Measurements from ENCODE around the gene NEURL1B. TPM values are rescaled to one million over a fixed set of nuclear protein-coding genes. Genes with fewer than 3 reads are reported as not detected.
A peak's percentile ranks its signal among the peaks of the same experiment; 100 is the strongest.

Gene NEURL1B
- polyA plus RNA-seq, 6 donors from 2014 or later: not detected

DNA sequence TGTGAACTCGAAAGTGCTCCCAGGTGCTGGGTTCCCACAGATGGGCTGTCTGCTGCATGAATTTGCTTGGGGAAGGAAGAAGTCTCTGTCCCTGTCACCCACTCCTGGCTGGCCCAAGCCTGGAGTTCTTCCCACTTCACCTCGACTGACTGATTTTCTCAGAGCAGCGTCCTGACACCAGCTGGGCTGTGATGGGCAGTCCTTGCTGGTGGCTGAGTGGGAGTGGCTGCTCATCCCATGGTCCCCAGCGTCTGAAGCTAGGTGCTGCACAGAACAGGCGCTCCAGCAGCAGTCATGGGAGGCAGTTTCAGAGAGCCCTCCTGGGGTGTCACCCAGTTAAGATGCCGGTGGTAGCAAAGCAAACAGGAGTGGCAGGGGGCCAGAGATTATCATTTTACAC lies 10.1 kb upstream of the NEURL1B start:
- DNase-seq (no peak), ATAC-seq (ENCODE audit: low read depth in 2 of 2) (no peak)
- H3K4me3 Mint-ChIP-seq: no peak overlapping the region
- H3K9me3 Mint-ChIP-seq: peaks cover 0 to 4% (median 0%) of the 10 kb centered on the region in 7 donors
- H3K27me3 Mint-ChIP-seq: peaks cover 0 to 6% (median 0%) of the 10 kb centered on the region in 3 donors
- H3K27ac Mint-ChIP-seq: no peak overlapping the region
- no peaks in the 10 kb centered on the region for H3K4me1 Mint-ChIP-seq
- no peaks in the 10 kb centered on the region for H3K36me3 Mint-ChIP-seq

DNA sequence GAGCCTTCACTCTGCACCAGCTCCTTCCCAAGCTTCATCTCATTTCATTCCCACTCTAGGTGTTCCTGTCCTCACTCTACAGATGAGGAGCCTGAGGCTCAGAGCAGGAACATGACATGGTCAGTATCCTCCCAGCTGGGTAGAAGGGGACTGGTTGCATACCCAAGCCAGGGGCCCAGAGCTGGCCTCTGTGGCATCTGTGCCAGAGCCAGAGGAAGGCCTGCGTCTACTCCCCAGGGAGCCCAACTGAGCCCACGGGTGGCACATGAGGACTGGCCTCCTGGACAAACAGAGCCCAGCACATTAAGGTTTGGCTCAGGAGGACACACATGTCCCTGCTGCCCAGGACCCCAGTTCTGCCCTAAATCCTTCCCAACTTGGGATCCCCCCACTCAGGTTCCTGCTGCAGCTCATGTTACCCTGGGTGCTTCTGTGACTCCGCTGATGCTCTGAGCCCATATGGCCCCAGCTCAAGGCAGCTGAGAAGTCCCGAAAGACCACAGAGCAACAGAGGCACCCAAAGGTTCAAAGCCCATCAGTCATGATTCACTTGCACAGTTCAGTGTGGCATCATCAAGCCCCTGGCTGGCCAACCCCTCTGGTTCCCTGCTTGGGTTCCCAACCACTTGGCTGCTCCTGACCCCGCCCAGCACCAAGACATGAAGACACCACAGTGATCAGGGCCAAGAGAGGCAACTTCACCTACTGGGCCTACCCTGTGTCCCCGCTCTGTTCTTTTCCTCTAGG lies 8.5 kb upstream of the NEURL1B start:
- no peaks in the 10 kb centered on the region for H3K36me3 Mint-ChIP-seq
- H3K4me1 Mint-ChIP-seq: no peaks in the 10 kb centered on the region
- peaks cover 0 to 2% (median 0%) of the 10 kb centered on the region in 7 donors for H3K9me3 Mint-ChIP-seq
- peaks cover 0 to 6% (median 4%) of the 10 kb centered on the region in 3 donors for H3K27me3 Mint-ChIP-seq
- no peak for DNase-seq
- H3K27ac Mint-ChIP-seq: peak overlapping the region in 1 of 6 donors; percentile 34
- no peak for ATAC-seq (ENCODE audit: low read depth in 2 of 2)
- no peak overlapping the region for H3K4me3 Mint-ChIP-seq

DNA sequence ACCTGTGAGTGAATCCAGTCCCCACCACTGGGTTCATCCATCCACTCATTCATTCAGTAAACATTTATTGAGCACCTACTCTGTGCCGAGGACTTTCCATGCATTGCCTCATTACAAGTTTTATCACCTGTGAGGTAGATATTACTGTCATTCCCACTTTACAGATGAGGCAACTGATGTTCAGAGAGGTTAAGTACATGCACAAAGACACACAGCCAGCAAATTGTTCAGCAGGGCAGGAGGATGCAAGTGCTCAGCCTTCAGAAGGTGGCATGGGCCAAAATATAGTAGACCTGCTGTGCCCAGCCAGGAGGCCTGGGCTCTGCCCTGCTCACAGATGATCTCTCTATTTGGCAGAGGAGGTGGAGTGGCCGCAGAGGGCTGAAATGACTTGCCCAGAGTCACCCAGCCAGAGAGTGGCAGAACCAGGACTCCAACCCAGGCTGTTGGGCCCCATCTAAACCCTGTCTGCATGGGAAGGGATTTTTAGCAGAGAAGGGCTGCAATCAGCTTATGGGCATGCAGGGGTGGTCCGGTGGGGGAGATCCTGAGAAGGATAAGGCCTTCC lies 7.6 kb upstream of the NEURL1B start:
- no peak for ATAC-seq (ENCODE audit: low read depth in 2 of 2)
- Mint-ChIP-seq H3K36me3 (no peaks in the 10 kb centered on the region), H3K27me3 (peaks cover 5 to 12% (median 6%) of the 10 kb centered on the region in 3 donors)

DNA sequence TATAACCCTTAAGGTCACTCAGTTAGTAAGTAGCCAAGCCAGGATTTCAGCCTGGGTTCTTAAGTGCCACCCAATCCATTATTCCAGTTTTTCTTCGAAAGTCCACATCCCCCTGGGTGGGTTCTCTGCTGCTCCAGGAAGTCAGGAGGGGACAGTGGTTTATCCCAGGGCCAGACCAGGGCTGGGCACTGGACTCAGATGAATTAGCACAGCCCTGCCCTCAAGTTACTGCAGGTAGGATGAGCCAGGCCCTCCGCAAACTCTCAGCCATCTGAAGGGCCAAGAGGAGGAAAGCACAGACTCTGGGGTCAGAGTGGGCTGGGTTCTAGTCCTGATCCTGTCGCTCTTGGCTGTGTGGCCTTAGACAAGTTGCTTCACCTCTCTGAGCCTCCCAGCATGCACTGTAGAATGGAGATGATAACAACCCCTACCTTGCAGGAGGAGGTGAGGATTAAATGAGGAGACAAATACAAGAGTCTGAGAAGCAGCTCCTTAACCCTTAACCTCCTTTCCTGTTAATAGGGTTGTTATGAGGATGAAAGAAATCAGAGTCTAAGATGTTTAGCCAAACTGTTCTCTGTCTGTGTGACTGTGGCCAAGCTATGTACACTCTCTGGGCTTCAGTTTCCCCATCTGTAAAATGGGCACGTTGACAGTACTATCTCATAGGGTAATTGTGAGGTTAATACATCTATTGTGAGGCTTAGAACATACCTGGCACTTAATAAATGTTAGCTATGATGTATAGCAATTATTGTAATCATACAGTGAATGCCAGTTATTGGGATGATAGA lies 6.8 kb upstream of the NEURL1B start:
- DNase-seq (no peak), ATAC-seq (ENCODE audit: low read depth in 2 of 2) (no peak)
- Mint-ChIP-seq H3K4me3 (no peak overlapping the region), H3K27ac (no peak overlapping the region), H3K36me3 (no peaks in the 10 kb centered on the region), H3K4me1 (no peaks in the 10 kb centered on the region), H3K9me3 (peaks cover 0 to 6% (median 0%) of the 10 kb centered on the region in 7 donors), H3K27me3 (peaks cover 6 to 14% (median 8%) of the 10 kb centered on the region in 3 donors)

More for the DNA sequence above, 7.6 kb upstream of the NEURL1B start:
- no peak for DNase-seq
- Mint-ChIP-seq H3K27ac (no peak overlapping the region), H3K4me1 (no peaks in the 10 kb centered on the region), H3K4me3 (no peak overlapping the region), H3K9me3 (peaks cover 0 to 6% (median 0%) of the 10 kb centered on the region in 7 donors)

DNA sequence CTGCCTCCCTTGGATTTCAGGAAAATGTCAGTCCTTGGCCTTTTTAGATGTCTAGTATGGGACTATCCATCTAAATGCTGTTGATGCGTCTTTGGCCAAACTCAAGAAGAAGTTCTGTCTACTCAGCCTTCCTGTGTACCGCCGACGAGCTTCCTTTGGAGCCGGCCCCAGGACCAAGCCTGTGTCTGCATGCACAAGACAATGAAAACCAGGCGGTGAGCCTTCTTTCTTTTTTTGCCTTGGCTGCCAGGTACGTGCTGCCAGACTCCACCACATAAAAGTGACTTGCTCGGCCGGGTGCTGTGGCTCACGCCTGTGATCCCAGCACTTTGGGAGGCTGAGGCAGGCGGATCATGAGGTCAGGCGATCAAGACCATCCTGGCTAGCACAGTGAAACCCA lies 6.0 kb upstream of the NEURL1B start:
- Mint-ChIP-seq H3K4me3 (no peak overlapping the region), H3K27me3 (peaks cover 12 to 21% (median 14%) of the 10 kb centered on the region in 3 donors), H3K9me3 (peaks cover 0 to 6% (median 0%) of the 10 kb centered on the region in 7 donors)

DNA sequence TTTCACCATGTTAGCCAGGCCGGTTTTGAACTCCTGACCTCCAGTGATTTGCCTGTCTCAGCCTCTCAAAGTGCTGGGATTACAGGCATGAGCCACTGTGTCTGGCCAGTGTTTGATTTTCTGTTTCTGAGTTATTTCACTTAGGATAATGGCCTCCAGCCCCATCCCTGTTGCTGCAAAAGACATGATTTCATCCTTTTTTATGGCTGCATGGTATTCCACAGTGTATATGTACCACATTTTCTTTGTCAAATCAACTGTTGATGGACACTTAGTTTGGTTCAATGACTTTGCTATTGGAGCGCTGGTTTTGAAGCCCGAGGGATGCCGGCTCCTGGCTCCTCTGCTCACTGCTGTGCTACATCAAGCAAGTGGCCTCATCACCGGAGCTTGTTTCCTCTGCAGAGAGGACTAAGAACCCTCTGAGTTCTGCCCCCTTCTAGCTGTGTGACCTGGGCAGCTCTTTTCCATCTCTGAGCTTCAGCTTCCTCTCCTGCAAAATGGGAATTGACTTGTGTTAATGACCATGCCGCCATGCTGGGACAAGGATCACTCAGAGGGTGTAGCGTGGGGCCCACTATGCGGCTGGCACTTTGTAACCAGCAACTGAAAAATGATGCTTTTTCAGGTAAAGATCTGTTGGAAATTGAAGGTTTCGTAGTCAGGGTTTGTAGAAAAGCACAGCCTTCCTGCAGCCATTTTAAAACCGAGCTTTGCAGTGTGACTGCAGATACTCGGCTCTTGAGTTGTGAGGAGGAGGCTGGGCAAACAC lies 4.6 kb upstream of the NEURL1B start:
- peaks cover 10 to 28% (median 21%) of the 10 kb centered on the region in 3 donors for H3K27me3 Mint-ChIP-seq
- ATAC-seq (ENCODE audit: low read depth in 2 of 2) (no peak), DNase-seq (no peak)
- H3K9me3 Mint-ChIP-seq: peaks cover 0 to 6% (median 0%) of the 10 kb centered on the region in 7 donors
- H3K4me1 Mint-ChIP-seq: peaks cover 6 to 8% (median 7%) of the 10 kb centered on the region in 3 donors
- H3K27ac Mint-ChIP-seq: no peak overlapping the region
- H3K4me3 Mint-ChIP-seq: peak overlapping the region in 2 of 8 donors; percentile 10 to 41
- no peaks in the 10 kb centered on the region for H3K36me3 Mint-ChIP-seq

More for the DNA sequence above, 6.0 kb upstream of the NEURL1B start:
- DNase-seq (no peak), ATAC-seq (ENCODE audit: low read depth in 2 of 2) (no peak)
- H3K36me3 Mint-ChIP-seq: no peaks in the 10 kb centered on the region
- H3K4me1 Mint-ChIP-seq: peaks cover 0 to 3% (median 0%) of the 10 kb centered on the region in 3 donors
- peak overlapping the region in 1 of 6 donors; percentile 39 for H3K27ac Mint-ChIP-seq

DNA sequence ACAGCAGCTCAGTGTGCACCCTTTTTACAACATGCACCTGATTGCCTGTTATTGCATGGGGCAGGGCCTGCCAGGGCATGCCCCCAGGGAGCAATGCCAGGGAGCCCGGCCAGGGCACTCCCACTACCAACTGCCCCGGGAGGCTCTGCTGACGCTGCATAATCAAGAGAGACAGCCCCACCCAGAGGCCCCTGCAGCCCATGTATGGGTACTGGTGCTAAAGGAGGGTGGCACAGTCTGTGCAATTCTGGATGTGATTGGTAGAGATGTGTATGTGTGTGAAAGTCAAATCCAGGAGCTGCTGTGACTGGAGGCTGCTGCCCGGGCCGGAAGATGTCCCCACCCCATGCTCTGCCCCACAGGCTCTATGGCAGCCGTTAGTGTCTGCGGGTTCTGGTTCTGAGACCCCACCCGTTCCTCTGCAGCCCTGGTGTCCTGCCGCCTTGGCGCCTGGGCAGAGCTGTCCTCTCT lies 3.9 kb upstream of the NEURL1B start:
- H3K9me3 Mint-ChIP-seq: peaks cover 0 to 6% (median 0%) of the 10 kb centered on the region in 7 donors
- H3K27me3 Mint-ChIP-seq: peaks cover 13 to 32% (median 25%) of the 10 kb centered on the region in 3 donors
- no peak overlapping the region for H3K4me3 Mint-ChIP-seq
- no peaks in the 10 kb centered on the region for H3K36me3 Mint-ChIP-seq
- DNase-seq: no peak
- H3K4me1 Mint-ChIP-seq: peaks cover 6 to 10% (median 7%) of the 10 kb centered on the region in 3 donors
- H3K27ac Mint-ChIP-seq: no peak overlapping the region
- ATAC-seq (ENCODE audit: low read depth in 2 of 2): no peak

DNA sequence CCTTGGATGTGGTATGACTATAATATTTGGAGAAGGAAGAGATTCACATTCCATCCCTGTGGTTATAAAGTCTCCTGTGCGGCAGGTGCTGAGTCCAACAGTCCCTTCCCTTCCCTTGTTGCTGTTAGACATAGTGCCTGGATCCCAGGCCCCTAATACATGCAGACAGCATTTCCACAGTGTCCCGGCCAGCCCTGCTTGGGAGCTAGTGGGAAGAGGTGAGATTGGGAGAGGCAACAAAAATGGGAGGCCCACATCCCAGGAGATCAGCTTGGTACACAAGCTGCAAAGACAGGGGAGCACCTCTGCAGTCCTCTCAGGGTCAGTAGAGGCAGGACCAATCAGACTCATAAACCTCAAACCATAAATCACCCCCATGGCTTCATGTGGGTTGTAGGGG lies 3.3 kb upstream of the NEURL1B start:
- Mint-ChIP-seq H3K4me3 (no peak overlapping the region), H3K27ac (no peak overlapping the region), H3K4me1 (peaks cover 6 to 10% (median 7%) of the 10 kb centered on the region in 3 donors)

DNA sequence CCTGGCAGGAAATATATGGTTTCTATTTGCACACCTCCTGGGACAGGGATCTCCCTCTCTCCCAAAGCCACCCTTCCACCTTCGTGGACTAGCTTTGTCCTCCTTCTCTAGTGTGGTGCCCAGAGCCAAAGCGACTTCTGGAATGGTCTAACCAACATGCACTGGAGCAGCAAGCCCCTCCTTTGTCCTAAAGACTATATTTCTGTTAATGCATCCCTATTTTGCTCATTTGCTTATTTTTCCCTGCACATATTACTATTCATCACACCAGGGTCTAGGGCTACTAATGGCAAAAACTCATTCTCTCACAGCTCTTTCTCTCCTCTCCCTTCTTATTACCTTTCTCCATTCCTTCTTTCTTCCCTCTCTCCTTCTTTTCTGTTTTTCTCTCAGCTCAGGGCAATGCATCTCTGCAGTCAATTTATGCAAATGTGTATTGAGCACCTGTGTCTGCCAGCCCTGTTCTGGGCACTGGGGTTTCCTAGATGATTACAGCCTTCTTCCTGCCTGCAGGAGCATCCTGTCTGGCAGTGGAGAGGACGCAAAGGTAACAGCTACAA lies 2.8 kb upstream of the NEURL1B start:
- Mint-ChIP-seq H3K4me3 (no peak overlapping the region), H3K27ac (peak overlapping the region in 1 of 6 donors; percentile 71), H3K27me3 (peaks cover 17 to 42% (median 36%) of the 10 kb centered on the region in 3 donors), H3K36me3 (no peaks in the 10 kb centered on the region), H3K4me1 (peaks cover 6 to 10% (median 7%) of the 10 kb centered on the region in 3 donors), H3K9me3 (peaks cover 0 to 6% (median 0%) of the 10 kb centered on the region in 7 donors)
- no peak for ATAC-seq (ENCODE audit: low read depth in 2 of 2)
- DNase-seq: no peak

More for the DNA sequence above, 3.3 kb upstream of the NEURL1B start:
- H3K9me3 Mint-ChIP-seq: peaks cover 0 to 6% (median 0%) of the 10 kb centered on the region in 7 donors
- DNase-seq (no peak), ATAC-seq (ENCODE audit: low read depth in 2 of 2) (no peak)
- no peaks in the 10 kb centered on the region for H3K36me3 Mint-ChIP-seq
- peaks cover 17 to 38% (median 31%) of the 10 kb centered on the region in 3 donors for H3K27me3 Mint-ChIP-seq

DNA sequence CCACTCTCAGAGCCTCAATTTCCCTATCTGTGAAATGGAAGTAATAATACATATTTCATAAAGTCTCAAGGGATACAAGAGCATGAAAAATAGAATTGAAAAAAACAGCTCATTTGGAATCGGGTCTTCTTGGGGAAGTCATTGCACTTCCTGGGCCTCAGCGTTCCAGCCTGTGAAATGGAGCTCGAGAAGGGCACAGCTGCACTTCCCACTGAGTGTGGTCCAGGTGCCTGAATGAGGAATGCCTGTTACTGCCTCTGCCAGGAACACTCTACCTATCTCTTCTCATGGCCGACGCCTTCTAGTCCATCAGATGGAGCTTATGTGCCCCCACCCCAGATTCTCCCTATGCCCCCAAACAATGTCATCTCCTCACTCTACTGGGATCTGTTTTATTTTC lies 924 bp upstream of the NEURL1B start:
- DNase-seq (no peak), ATAC-seq (ENCODE audit: low read depth in 2 of 2) (no peak)
- H3K27me3 Mint-ChIP-seq: peaks cover 24 to 52% (median 48%) of the 10 kb centered on the region in 3 donors
- peaks cover 6 to 10% (median 7%) of the 10 kb centered on the region in 3 donors for H3K4me1 Mint-ChIP-seq
- H3K36me3 Mint-ChIP-seq: no peaks in the 10 kb centered on the region
- H3K4me3 Mint-ChIP-seq: peak overlapping the region in 6 of 8 donors; percentile 16 to 78 (median 60)
- no peak overlapping the region for H3K27ac Mint-ChIP-seq
- peaks cover 0 to 6% (median 0%) of the 10 kb centered on the region in 7 donors for H3K9me3 Mint-ChIP-seq

DNA sequence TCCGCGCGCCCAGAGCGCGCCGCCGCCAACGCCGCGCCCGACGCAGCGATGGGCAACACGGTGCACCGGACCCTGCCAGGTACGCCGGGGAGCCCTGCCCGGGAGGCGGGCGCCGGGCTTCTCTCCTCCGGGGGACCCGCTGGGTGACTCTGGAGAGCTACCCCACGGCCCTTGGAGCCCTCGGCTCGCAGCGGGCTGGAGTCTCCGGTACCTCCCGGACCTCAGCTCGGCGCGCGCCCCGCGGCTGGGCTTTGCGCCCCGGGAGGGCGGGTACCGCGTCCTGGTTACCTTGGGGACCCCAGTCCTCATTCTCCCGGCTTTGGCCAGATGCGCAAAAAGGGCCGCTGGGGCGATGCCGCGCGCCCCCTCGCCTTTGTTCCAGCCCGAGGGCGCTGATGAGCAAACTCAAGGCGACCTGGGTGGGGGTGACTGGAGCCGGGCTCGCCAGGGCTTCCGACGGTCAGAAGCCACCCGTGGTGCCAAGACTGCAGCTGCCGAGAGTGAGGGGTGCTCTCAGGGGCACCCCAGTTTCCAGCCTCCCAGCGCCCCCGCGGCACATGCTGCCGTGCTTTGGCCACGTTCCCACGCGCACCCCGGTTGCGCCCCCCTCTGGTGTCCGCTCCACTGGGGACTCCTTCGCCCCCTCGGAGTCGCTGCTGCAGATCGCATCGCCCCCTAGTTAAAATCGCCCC lies 442 bp downstream of the NEURL1B start:
- H3K27me3 Mint-ChIP-seq: peaks cover 32 to 55% (median 52%) of the 10 kb centered on the region in 3 donors
- DNase-seq: no peak

DNA sequence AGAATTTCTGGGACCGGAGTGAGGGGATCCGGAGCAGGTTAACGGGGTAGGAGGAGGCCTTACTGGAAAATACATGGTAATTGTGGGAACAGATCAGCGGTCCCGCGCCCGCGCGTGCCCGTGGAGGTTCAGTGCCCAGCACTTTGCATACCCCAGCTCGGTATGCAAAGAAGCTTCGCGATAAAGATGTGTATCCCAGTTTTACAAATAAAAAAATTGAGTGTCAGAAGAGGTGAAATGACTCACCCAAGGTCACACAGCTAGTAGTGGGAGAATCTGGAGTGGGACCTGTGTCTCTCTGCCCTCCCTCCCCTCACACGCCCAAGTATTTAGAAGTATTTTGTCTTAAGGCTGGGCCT lies 967 bp downstream of the NEURL1B start:
- ATAC-seq (ENCODE audit: low read depth in 2 of 2) (no peak), DNase-seq (no peak)
- H3K4me1 Mint-ChIP-seq: peaks cover 6 to 10% (median 7%) of the 10 kb centered on the region in 3 donors
- H3K4me3 Mint-ChIP-seq: peak overlapping the region; percentile 13 to 71 (median 51)
- no peak overlapping the region for H3K27ac Mint-ChIP-seq
- peaks cover 0 to 4% (median 0%) of the 10 kb centered on the region in 7 donors for H3K9me3 Mint-ChIP-seq
- no peaks in the 10 kb centered on the region for H3K36me3 Mint-ChIP-seq
- H3K27me3 Mint-ChIP-seq: peaks cover 32 to 55% (median 52%) of the 10 kb centered on the region in 3 donors

More for the DNA sequence above, 442 bp downstream of the NEURL1B start:
- Mint-ChIP-seq H3K9me3 (peaks cover 0 to 4% (median 0%) of the 10 kb centered on the region in 7 donors), H3K36me3 (no peaks in the 10 kb centered on the region), H3K27ac (no peak overlapping the region), H3K4me3 (peak overlapping the region; percentile 13 to 72 (median 48)), H3K4me1 (peaks cover 6 to 10% (median 7%) of the 10 kb centered on the region in 3 donors)
- peak; percentile 16 to 20 for ATAC-seq (ENCODE audit: low read depth in 2 of 2)
